GM12873 (cell line): ENCODE data around the gene ZNF700.

Experiments
- CTCF ChIP-seq: IDR thresholded peaks from 2 replicates; pipeline ENCODE4 v1.5.1; 2012; ENCODE audit warnings: low read depth, mild to moderate bottlenecking, moderate library complexity, low read length, control low read depth; ENCODE audit not compliant: insufficient read depth; ENCODE audit errors: missing control alignments

ZNF700 gene

GRCh38 chr19:11978492-11979100, 53.7 kb downstream of the ZNF700 start:
- no peak for TF ChIP-seq CTCF

- TF ChIP-seq CTCF, result no peak
Observed at GRCh38 chr19:11979527-11979926, 54.6 kb downstream of the ZNF700 start.

GRCh38 chr19:11982526-11982925, 57.6 kb downstream of the ZNF700 start:
- no peak for TF ChIP-seq CTCF

GRCh38 chr19:11984986-11985385, 60.1 kb downstream of the ZNF700 start:
- TF ChIP-seq CTCF, result peak; percentile 50

GRCh38 chr19:11986754-11987153, 61.8 kb downstream of the ZNF700 start:
- no peak for TF ChIP-seq CTCF

- no peak for TF ChIP-seq CTCF
Observed at GRCh38 chr19:11987405-11988281, 62.7 kb downstream of the ZNF700 start.

GRCh38 chr19:11989112-11989456, 64.2 kb downstream of the ZNF700 start:
- no peak for TF ChIP-seq CTCF
